Endometrial microvascular endothelial cells (primary cell): Measurements from ENCODE around the gene MTMR12. TPM values are rescaled to one million over a fixed set of nuclear protein-coding genes. Genes with fewer than 3 reads are reported as not detected.
"Not testable (repeated sequence)": the region's sequence is repeated elsewhere in the genome, so short reads cannot be mapped to it uniquely, and the experiment has no call there.

Source experiments
- in situ Hi-C: cut with HindIII; loops from 2 replicates; pipeline ENCODE4 v1.10.0; 2017; ENCODE audit warnings: low sequenced_read_pairs, low pct_unique_long_range_greater_than_20kb; ENCODE audit errors: inconsistent ontology term
- total RNA-seq: library from RNA; depleted of rRNA; stranded (reverse); fragments of >200 nt; gene quantifications from one replicate; pipeline ENCODE4 v1.2.3, GENCODE V29; 2015; ENCODE audit errors: inconsistent ontology term

The MTMR12 gene
- total RNA-seq, 1 donor from 2014 or later, result 26.7 TPM

GRCh38 chr5:32330126-32330971 lies 17.6 kb upstream of the MTMR12 start:
- in situ Hi-C loops, result loop anchor here (25.0 kb wide), 1 partner anchor 93 kb away; no protein-coding TSS in a partner anchor

GRCh38 chr5:32329395-32329834 lies 16.7 kb upstream of the MTMR12 start:
- in situ Hi-C loops, result loop anchor here (25.0 kb wide), 1 partner anchor 92 kb away; no protein-coding TSS in a partner anchor

DNA sequence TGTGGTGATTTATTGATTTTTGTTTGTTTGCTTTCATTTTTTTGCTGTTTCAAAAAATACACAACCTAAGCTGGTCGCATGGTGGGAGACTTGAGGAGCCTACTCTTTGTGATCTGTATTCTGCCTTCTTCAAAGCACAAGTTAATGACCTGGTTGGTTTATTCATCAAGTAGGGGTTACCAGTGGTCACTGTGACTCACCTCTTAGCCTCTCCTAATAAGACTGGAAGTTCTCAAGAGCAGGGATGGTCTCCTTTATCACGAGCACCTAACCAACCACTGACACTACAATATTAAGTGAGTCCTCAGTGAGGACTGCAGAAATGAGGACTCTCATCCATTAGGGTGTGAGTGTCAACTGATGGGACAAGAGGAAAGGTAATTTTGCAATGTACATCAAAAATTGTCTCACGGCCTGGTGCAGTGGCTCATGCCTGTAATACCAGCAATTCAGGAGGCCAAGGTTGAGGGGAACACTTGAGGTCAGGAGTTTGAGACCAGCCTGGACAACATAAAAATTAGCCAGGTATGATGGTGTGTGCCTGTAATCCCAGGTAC lies 13.6 kb upstream of the MTMR12 start:
- in situ Hi-C loops, result loop anchor here (25.0 kb wide), 1 partner anchor 89 kb away; no protein-coding TSS in a partner anchor

DNA sequence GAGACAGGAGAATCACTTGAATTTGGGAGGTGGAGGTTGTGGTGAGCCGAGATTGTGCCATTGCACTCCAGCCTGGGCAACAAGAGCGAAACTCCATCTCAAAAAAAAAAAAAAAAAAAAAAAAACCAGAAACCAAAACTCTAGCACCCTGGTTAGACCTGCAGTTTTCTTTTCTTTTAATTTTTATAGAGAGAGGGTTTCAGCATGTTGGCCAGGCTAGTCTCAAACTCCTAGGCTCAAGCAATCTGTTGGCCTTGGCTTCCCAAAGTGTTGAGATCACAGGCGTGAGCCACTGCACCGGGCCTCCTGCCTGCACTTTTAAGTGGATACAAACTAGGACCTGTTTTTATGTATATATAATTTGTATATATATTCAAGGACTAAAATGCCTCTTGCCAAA lies 12.9 kb upstream of the MTMR12 start:
- in situ Hi-C loops, result loop anchor here (25.0 kb wide), 1 partner anchor 88 kb away; no protein-coding TSS in a partner anchor

DNA sequence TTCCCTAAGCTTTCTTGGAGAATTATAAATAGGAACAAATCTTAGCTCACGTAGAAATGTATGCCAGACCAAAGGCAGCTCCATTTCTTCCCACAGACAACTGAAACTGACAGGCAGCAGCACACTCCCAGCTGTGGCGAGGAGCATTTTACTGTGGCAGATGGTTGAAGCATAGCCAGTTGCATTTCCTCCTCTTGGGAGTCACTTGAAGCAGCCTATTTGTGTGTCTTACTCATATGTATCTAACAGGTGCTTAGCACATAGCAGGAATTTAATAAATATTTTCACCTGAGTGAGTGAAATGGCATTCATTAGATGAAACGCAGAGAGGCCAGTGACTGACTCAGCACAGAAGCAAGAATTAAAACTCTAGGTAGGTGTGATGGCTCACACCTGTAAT lies 12.3 kb upstream of the MTMR12 start:
- in situ Hi-C loops, result loop anchor here (25.0 kb wide), 1 partner anchor 88 kb away; no protein-coding TSS in a partner anchor

- in situ Hi-C loops, result no loop called here
These were observed 11.0 kb upstream of the MTMR12 start for GRCh38 chr5:32323741-32324140.

GRCh38 chr5:32322882-32323281 lies 10.1 kb upstream of the MTMR12 start:
- in situ Hi-C loops, result no loop called here

DNA sequence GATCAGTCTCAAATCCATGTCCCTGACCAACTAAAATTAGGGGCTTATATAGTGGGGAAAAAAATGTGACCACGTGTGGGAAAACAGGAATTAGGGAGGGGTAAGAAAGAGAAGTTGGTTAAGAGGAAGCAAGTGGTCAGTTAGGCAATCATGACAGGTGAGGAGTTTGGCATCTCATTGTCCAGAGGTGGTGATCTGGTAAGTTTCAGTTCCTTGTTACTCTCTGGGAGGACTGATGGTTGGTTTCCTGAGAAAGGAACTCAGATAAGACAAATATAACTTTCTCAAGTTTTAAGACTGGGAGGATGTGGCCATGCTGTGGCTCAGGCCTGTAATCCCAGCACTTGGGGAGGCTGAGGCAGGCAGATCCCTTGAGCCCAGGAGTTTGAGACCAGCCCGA lies 9.0 kb upstream of the MTMR12 start:
- in situ Hi-C loops, result not testable (repeated sequence)

- in situ Hi-C loops, result no loop called here
These were observed 7.8 kb upstream of the MTMR12 start for GRCh38 chr5:32320576-32320975.

- in situ Hi-C loops, result no loop called here
These were observed 7.3 kb upstream of the MTMR12 start for GRCh38 chr5:32319926-32320543.

DNA sequence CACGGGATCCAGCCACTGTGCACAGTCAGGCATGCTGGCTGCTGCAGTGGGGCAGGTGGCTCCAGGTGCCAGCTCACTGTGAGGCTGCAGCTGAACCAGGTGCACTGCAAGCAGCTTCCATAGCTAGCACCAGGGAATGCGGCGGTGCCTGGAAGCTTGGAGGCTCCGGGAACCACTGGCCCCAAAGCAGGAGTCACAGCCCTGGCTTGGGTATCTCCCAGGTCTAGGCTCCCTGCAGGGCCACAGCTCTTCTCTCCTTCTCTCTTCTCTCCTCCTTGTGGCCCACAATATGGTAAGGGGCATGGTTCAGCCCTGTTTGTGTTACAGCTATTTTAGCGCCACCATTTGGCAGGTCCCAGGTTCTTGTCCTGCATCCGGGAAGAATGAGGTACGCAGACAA lies 6.7 kb upstream of the MTMR12 start:
- in situ Hi-C loops, result no loop called here

DNA sequence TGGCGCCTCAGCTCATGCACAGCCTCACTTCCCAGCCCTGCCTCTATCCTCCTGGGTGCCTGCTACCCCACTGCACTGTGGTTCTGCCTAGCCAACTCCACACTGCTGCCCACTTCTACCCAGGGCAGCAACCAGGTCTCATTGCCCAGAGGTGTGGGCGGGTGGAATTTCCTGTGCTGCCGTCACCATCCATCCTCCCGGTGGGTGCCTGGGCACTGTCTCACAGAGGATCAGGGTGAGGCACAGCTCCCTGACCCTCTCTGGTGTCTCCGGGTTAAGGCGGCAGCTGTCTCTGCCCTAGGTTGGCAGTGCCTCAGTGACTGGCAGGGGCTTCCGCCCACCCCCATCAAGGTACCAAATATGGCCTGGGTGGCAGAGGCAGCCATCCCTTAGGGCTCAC lies 4.3 kb upstream of the MTMR12 start:
- in situ Hi-C loops, result no loop called here

DNA sequence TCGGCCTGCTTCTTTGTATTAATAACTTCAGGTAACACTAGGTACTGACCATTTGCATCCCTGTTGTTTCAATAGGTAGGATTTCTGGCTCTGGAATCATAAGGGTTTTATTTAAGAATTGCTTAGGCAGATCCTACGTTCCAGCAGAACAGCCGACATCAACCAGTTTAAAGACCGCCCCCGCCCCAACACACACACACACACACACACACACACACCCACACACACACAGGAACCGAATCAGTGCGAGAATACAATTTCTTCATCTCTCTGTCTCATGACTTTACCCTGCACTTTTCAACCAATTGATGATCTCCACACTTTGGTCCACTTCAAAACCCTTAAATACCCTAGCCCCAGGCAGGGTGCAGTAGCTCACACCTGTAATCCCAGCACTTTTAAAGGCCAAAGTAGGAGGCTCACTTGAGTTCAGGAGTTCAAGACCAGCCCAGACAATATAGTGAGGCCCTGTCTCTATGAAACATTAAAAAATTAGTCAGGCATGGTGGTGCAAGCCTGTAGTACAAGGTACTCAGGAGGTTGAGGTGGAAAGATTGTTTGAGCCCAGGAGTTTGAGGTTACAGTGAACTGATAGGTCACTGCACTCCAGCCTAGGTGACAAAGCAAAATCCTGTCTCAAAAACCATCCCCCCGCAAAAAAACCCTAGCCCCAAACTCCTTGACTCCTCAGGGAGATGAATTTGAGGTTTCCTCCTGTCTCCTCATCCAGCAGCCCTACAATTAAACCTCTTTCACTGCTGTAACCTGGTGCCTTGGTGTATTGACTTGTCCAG lies 2.7 kb upstream of the MTMR12 start:
- in situ Hi-C loops, result no loop called here

GRCh38 chr5:32314658-32315057 lies 1.9 kb upstream of the MTMR12 start:
- in situ Hi-C loops, result no loop called here

- in situ Hi-C loops, result not testable (repeated sequence)
These were observed 1.4 kb upstream of the MTMR12 start for GRCh38 chr5:32314152-32314488.

- in situ Hi-C loops, result no loop called here
These were observed 543 bp downstream of the MTMR12 start for GRCh38 chr5:32312197-32312594.

GRCh38 chr5:32311404-32312196 lies 1.1 kb downstream of the MTMR12 start:
- in situ Hi-C loops, result no loop called here

GRCh38 chr5:32309761-32310160 lies 3.0 kb downstream of the MTMR12 start:
- in situ Hi-C loops, result no loop called here
